Transverse colon (tissue), 3 donors: ENCODE results near the gene DNASE1L3.
A peak's percentile ranks its signal among the peaks of the same experiment; 100 is the strongest.

Source experiments
- POLR2A ChIP-seq: fragments of 450-650 bp; IDR thresholded peaks from one replicate; pipeline ENCODE4 v1.6.1; 2016; ENCODE audit warnings: antibody characterized with exemption, mild to moderate bottlenecking, moderate library complexity
- TF ChIP-seq, protein P1 (sequence below), 5 experiments: fragments of 200-600 bp in 3 of 5; fragments of 450-650 bp in 2 of 5; sonication (generic) in 3 of 5; IDR thresholded peaks; 1 replicate in 2 of 5; 2 replicates in 3 of 5; pipeline ENCODE4 v1.5.1; 2016 to 2017; ENCODE audit warnings: antibody characterized with exemption in 5 of 5, inconsistent platforms in 3 of 5, mild to moderate bottlenecking in 2 of 5, moderate library complexity in 1 of 5

- TF ChIP-seq, protein P1, sequence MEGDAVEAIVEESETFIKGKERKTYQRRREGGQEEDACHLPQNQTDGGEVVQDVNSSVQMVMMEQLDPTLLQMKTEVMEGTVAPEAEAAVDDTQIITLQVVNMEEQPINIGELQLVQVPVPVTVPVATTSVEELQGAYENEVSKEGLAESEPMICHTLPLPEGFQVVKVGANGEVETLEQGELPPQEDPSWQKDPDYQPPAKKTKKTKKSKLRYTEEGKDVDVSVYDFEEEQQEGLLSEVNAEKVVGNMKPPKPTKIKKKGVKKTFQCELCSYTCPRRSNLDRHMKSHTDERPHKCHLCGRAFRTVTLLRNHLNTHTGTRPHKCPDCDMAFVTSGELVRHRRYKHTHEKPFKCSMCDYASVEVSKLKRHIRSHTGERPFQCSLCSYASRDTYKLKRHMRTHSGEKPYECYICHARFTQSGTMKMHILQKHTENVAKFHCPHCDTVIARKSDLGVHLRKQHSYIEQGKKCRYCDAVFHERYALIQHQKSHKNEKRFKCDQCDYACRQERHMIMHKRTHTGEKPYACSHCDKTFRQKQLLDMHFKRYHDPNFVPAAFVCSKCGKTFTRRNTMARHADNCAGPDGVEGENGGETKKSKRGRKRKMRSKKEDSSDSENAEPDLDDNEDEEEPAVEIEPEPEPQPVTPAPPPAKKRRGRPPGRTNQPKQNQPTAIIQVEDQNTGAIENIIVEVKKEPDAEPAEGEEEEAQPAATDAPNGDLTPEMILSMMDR (IDR thresholded peaks at IDR 0.05) = peak in 2 of 5 experiments; percentile 4 to 18
- TF ChIP-seq POLR2A = no peak
Observed at GRCh38 chr3:58237238-58237940, 26.6 kb upstream of the DNASE1L3 start, which contains the start of gene ABHD6.
